Measurements from ENCODE around the gene ATPAF2.
A peak's percentile ranks its signal among the peaks of the same experiment; 100 is the strongest.
"Not testable (repeated sequence)": the region's sequence is repeated elsewhere in the genome, so short reads cannot be mapped to it uniquely, and the experiment has no call there.

ATPAF2 gene

GRCh38 chr17:18004884-18005305 lies 34.1 kb downstream of the ATPAF2 start:
- no peak overlapping the region for H3K4me3 ChIP-seq (ENCODE audit: low read length)
- peak; percentile 41 for TF ChIP-seq CTCF (conservative IDR thresholded peaks at IDR 0.05; ENCODE audit: low read depth, low read length)
- DNase-seq (ENCODE audit: low read depth): no peak

DNA sequence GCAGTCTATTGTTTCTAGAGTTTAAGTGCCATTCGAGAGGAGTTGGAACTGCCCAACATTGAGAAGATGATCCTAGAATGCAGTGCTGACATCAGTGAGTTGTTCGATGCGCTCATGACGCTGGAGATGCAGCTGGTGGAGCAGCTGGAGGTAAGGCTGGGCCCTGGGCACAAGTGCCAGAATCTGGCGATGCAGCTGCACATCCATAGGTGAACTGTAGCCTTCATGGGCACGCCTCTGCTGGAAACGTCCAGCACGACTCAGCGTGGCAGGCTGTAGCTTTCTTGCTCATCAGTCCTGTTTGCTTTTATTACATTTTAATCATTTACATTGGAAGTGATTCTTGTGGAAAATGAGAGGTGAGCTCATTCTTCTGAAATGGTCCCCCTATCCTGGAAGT lies 34.6 kb downstream of the ATPAF2 start:
- no peak overlapping the region for H3K4me3 ChIP-seq (ENCODE audit: low read length)
- no peak for TF ChIP-seq CTCF (conservative IDR thresholded peaks at IDR 0.05; ENCODE audit: low read depth, low read length)
- no peak for DNase-seq (ENCODE audit: low read depth)

GRCh38 chr17:18002171-18002570 lies 36.8 kb downstream of the ATPAF2 start:
- no peak for TF ChIP-seq CTCF (conservative IDR thresholded peaks at IDR 0.05; ENCODE audit: low read depth, low read length)
- H3K4me3 ChIP-seq (ENCODE audit: low read length): no peak overlapping the region
- DNase-seq (ENCODE audit: low read depth): no peak

DNA sequence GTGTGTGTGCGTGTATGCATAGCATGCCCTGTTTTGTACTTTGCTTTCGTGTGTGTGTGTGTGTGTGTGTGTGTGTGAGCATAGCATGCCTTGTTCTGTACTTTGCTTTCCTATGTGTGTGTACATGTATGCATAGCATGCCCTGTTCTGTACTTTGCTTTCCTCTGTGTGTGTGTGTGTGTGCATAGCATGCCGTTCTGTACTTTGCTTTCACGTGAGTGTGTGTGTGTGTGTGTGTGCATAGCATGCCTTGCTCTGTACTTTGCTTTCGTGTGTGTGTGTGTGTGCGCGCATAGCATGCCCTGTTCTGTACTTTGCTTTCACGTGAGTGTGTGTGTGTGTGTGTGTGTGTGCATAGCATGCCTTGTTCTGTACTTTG lies 38.9 kb downstream of the ATPAF2 start:
- DNase-seq (ENCODE audit: low read depth): no peak
- H3K4me3 ChIP-seq (ENCODE audit: low read length): no peak overlapping the region
- TF ChIP-seq CTCF (conservative IDR thresholded peaks at IDR 0.05; ENCODE audit: low read depth, low read length): no peak

- no peak overlapping the region for H3K4me3 ChIP-seq (ENCODE audit: low read length)
- TF ChIP-seq CTCF (conservative IDR thresholded peaks at IDR 0.05; ENCODE audit: low read depth, low read length): no peak
- no peak for DNase-seq (ENCODE audit: low read depth)
Observed at GRCh38 chr17:17999364-18000029, 39.5 kb downstream of the ATPAF2 start.

DNA sequence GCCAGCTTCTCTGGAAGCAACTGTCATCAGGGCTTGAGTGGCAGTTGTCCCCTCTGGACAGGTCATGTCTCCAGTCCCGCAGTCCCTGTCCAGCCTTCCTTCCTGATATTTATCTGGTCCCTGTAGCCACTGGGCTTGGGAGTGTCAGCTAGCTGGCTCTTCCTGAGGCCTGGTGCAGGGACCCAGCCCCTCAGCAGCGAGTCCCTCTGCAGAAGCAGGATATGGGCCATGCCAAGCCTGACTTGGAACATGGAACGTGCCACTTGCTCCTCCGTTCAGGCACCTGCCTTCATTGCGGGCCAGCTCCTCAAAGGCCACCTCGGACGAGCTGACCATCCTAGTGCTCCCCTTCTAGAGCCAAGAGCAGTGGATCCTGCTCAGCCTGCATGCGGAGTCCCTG lies 40.0 kb downstream of the ATPAF2 start:
- TF ChIP-seq CTCF (conservative IDR thresholded peaks at IDR 0.05; ENCODE audit: low read depth, low read length): no peak
- H3K4me3 ChIP-seq (ENCODE audit: low read length): no peak overlapping the region
- DNase-seq (ENCODE audit: low read depth): no peak

- H3K4me3 ChIP-seq (ENCODE audit: low read length); DNase-seq (ENCODE audit: low read depth): not testable (repeated sequence)
Observed at GRCh38 chr17:17995887-17996286, 43.1 kb downstream of the ATPAF2 start.

Data from retinal pigment epithelial cell (primary cell).